ENCODE data around the gene NBL1. TPM values are rescaled to one million over a fixed set of nuclear protein-coding genes. Genes with fewer than 3 reads are reported as not detected.

The NBL1 gene
- total RNA-seq, 1 experiment from 2014 or later = 100 TPM

DNA sequence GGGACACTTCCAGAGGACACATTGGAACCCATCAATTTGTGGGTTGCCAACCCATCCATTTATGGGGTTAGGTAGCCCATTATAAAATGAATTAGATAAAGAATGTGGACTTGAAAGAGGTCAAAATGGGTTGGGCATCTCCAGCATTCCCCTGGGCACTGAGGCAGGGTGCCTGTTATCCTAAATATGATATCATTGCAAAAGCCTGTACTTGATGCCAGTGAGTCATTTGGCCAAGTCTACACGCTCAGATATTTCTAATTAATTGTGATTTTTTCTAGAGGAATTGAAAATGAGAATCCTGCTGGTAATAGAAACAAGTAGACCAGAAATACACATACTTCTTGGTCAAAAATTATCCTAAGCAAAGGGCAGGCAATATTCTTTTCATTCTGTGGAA is 21.9 kb upstream of the NBL1 start:
- no peak for DNase-seq
- H3K27me3 Mint-ChIP-seq (ENCODE audit: unreplicated experiment) = no peaks in the 10 kb centered on the region
- peaks cover 5% of the 10 kb centered on the region for H3K36me3 Mint-ChIP-seq (ENCODE audit: insufficient read depth, unreplicated experiment)
- CTCF ChIA-PET = no interaction called here
- TF ChIP-seq, protein P1, sequence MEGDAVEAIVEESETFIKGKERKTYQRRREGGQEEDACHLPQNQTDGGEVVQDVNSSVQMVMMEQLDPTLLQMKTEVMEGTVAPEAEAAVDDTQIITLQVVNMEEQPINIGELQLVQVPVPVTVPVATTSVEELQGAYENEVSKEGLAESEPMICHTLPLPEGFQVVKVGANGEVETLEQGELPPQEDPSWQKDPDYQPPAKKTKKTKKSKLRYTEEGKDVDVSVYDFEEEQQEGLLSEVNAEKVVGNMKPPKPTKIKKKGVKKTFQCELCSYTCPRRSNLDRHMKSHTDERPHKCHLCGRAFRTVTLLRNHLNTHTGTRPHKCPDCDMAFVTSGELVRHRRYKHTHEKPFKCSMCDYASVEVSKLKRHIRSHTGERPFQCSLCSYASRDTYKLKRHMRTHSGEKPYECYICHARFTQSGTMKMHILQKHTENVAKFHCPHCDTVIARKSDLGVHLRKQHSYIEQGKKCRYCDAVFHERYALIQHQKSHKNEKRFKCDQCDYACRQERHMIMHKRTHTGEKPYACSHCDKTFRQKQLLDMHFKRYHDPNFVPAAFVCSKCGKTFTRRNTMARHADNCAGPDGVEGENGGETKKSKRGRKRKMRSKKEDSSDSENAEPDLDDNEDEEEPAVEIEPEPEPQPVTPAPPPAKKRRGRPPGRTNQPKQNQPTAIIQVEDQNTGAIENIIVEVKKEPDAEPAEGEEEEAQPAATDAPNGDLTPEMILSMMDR (IDR thresholded peaks at IDR 0.05; ENCODE audit: unreplicated experiment) = no peak
- H3K9me3 Mint-ChIP-seq (ENCODE audit: low read depth, unreplicated experiment) = no peaks in the 10 kb centered on the region
- no peak overlapping the region for H3K4me3 Mint-ChIP-seq (ENCODE audit: low read depth, unreplicated experiment)
- intact Hi-C loops (cut with micrococcal nuclease; ENCODE audit: unreplicated experiment) = no loop called here
- no peak overlapping the region for H3K27ac Mint-ChIP-seq (ENCODE audit: unreplicated experiment)
- no peaks in the 10 kb centered on the region for H3K4me1 Mint-ChIP-seq (ENCODE audit: low read depth, unreplicated experiment)
- no TSS peak for BruUV-seq (replicated peaks)

DNA sequence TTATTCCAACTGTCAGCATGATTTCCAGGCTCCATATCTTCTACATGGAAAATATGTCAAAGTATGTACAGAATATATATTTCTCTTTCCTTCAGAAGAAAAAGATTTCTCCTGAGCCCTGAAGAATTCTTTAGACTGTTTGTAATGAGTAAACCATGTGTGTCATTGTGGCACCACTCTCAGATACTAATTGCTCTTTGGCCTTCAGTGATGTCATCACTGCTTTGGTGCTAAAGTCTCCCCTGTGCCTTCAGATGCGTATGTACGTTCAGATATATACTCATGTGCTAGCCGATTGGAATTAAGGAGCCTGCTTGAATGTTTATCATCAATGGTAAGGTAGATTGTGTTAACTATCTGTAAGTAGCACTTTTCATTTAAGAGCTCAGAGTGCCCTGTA is 20.6 kb upstream of the NBL1 start:
- DNase-seq = no peak
- Mint-ChIP-seq H3K36me3 (ENCODE audit: insufficient read depth, unreplicated experiment) (peaks cover 5% of the 10 kb centered on the region), H3K9me3 (ENCODE audit: low read depth, unreplicated experiment) (no peaks in the 10 kb centered on the region), H3K4me1 (ENCODE audit: low read depth, unreplicated experiment) (no peaks in the 10 kb centered on the region), H3K4me3 (ENCODE audit: low read depth, unreplicated experiment) (no peak overlapping the region), H3K27me3 (ENCODE audit: unreplicated experiment) (no peaks in the 10 kb centered on the region), H3K27ac (ENCODE audit: unreplicated experiment) (no peak overlapping the region)
- TF ChIP-seq, protein P1 (IDR thresholded peaks at IDR 0.05; ENCODE audit: unreplicated experiment) = no peak
- intact Hi-C loops (cut with micrococcal nuclease; ENCODE audit: unreplicated experiment) = no loop called here
- BruUV-seq (replicated peaks) = no TSS peak
- CTCF ChIA-PET = no interaction called here

GRCh38 chr1:19625291-19625937 is 18.7 kb upstream of the NBL1 start:
- Mint-ChIP-seq H3K9me3 (ENCODE audit: low read depth, unreplicated experiment) (no peaks in the 10 kb centered on the region), H3K4me3 (ENCODE audit: low read depth, unreplicated experiment) (no peak overlapping the region), H3K4me1 (ENCODE audit: low read depth, unreplicated experiment) (no peaks in the 10 kb centered on the region), H3K36me3 (ENCODE audit: insufficient read depth, unreplicated experiment) (peaks cover 5% of the 10 kb centered on the region), H3K27ac (ENCODE audit: unreplicated experiment) (no peak overlapping the region), H3K27me3 (ENCODE audit: unreplicated experiment) (no peaks in the 10 kb centered on the region)
- intact Hi-C loops (cut with micrococcal nuclease; ENCODE audit: unreplicated experiment) = no loop called here
- TF ChIP-seq, protein P1 (IDR thresholded peaks at IDR 0.05; ENCODE audit: unreplicated experiment) = no peak
- no TSS peak for BruUV-seq (replicated peaks)
- DNase-seq = no peak
- CTCF ChIA-PET = no interaction called here

GRCh38 chr1:19628879-19629278 is 15.2 kb upstream of the NBL1 start:
- CTCF ChIA-PET = interaction anchor here (0.6 kb wide), 1 partner anchor 33 kb away, joined by 3 read pairs; no protein-coding TSS in a partner anchor
- DNase-seq = no peak
- no peak overlapping the region for H3K4me3 Mint-ChIP-seq (ENCODE audit: low read depth, unreplicated experiment)
- peaks cover 5% of the 10 kb centered on the region for H3K36me3 Mint-ChIP-seq (ENCODE audit: insufficient read depth, unreplicated experiment)
- no peaks in the 10 kb centered on the region for H3K27me3 Mint-ChIP-seq (ENCODE audit: unreplicated experiment)
- TF ChIP-seq, protein P1 (IDR thresholded peaks at IDR 0.05; ENCODE audit: unreplicated experiment) = no peak
- no peak overlapping the region for H3K27ac Mint-ChIP-seq (ENCODE audit: unreplicated experiment)
- H3K9me3 Mint-ChIP-seq (ENCODE audit: low read depth, unreplicated experiment) = no peaks in the 10 kb centered on the region
- no TSS peak for BruUV-seq (replicated peaks)
- no peaks in the 10 kb centered on the region for H3K4me1 Mint-ChIP-seq (ENCODE audit: low read depth, unreplicated experiment)
- intact Hi-C loops (cut with micrococcal nuclease; ENCODE audit: unreplicated experiment) = no loop called here
